Fibroblast of the aortic adventitia (primary cell): Measurements from ENCODE around the gene CACNG4. TPM values are rescaled to one million over a fixed set of nuclear protein-coding genes. Genes with fewer than 3 reads are reported as not detected.

Experiments
- DNase-seq: peaks from one replicate; pipeline ENCODE4 v3.0.0-alpha.2; 2010; ENCODE audit warnings: low read depth
- H3K4me3 ChIP-seq: 2 replicates; pipeline ENCODE4 v1.5.1; 2011; ENCODE audit warnings: low read depth, mild to moderate bottlenecking, control low read depth, low read length, moderate library complexity
- total RNA-seq: library from RNA; depleted of rRNA; stranded (reverse); fragments of >200 nt; gene quantifications from 2 replicates; pipeline ENCODE4 v1.2.3, GENCODE V29; 2012; ENCODE audit warnings: low replicate concordance
- TF ChIP-seq, protein P1 (sequence below): IDR thresholded peaks from 2 replicates; pipeline ENCODE4 v1.5.1; 2011; ENCODE audit warnings: mild to moderate bottlenecking, low read length, control low read depth, inconsistent platforms; ENCODE audit not compliant: insufficient read depth

Gene CACNG4
- total RNA-seq, 1 donor, result not detected

DNA sequence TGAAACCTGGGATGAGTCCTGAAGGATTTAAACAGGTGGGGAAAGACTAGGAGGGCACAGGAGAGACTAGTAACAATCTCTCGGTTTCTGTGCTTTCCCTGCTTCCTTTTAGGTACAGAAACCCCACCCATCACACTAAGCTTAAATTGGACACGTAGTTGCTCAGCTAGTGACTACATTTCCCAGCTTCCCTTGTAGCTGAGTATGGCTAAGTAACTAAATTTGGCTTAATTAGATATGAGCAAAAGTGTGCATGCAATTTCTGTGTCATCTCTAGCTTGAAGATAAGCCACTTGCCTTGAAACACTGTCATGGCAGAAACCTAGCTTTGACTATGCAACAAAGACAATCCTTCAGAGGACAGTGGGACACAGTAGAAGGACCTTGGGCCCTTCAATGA lies 116.3 kb downstream of the CACNG4 start:
- TF ChIP-seq, protein P1, sequence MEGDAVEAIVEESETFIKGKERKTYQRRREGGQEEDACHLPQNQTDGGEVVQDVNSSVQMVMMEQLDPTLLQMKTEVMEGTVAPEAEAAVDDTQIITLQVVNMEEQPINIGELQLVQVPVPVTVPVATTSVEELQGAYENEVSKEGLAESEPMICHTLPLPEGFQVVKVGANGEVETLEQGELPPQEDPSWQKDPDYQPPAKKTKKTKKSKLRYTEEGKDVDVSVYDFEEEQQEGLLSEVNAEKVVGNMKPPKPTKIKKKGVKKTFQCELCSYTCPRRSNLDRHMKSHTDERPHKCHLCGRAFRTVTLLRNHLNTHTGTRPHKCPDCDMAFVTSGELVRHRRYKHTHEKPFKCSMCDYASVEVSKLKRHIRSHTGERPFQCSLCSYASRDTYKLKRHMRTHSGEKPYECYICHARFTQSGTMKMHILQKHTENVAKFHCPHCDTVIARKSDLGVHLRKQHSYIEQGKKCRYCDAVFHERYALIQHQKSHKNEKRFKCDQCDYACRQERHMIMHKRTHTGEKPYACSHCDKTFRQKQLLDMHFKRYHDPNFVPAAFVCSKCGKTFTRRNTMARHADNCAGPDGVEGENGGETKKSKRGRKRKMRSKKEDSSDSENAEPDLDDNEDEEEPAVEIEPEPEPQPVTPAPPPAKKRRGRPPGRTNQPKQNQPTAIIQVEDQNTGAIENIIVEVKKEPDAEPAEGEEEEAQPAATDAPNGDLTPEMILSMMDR, result no peak
- no peak for DNase-seq
- no peak overlapping the region for H3K4me3 ChIP-seq

DNA sequence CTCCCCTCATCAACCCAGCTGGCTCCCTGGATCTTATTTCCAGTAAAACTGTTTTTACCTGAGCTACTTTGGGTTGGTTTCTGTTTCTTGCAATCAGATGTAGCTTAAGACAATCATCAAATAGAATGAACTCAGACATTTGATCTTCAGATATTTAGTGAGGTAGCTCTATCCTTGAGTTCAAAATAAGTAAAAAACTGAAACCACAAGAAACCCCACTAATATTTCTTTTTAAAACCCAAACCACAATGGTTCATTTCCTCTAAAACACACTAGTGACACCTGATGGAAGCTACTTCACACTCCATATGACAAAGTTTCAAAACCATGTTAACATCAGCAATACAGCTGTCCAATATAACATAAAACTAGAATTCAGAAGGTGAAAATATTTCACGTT lies 117.6 kb downstream of the CACNG4 start:
- DNase-seq, result no peak
- TF ChIP-seq, protein P1, result no peak
- H3K4me3 ChIP-seq, result no peak overlapping the region

Other genes starting within 250 kb of the CACNG4 start
- gene CACNG5, start 129.6 kb upstream of the CACNG4 start, total RNA-seq, result not detected in 2 replicates
- gene CACNG1, start 79.8 kb downstream of the CACNG4 start, total RNA-seq, result not detected in 2 replicates